Measurements from ENCODE around the gene SLC25A51. TPM values are rescaled to one million over a fixed set of nuclear protein-coding genes. Genes with fewer than 3 reads are reported as not detected.

SLC25A51 gene
- total and polyA plus RNA-seq, 4 donors = 3.8 to 24.4 (median 9.1) TPM

- 78% methylated on average over 14 of the region's 14 CpGs for WGBS
- no peak overlapping the region for H3K4me3 ChIP-seq (ENCODE audit: low read depth in 1 of 3, low read length in 3 of 3)
- no peak overlapping the region for H3K27ac ChIP-seq (ENCODE audit: low read depth in 1 of 2, low read length in 2 of 2)
- peaks cover 0 to 12% (median 7%) of the 10 kb centered on the region in 4 donors for H3K36me3 ChIP-seq (ENCODE audit: control insufficient read depth in 4 of 4, insufficient read depth in 3 of 4, low read depth in 1 of 4, low read length in 3 of 4)
- DNase-seq (ENCODE audit: low spot score) = no peak
- no peak for TF ChIP-seq HNF4G (IDR thresholded peaks at IDR 0.05)
- no peak for TF ChIP-seq NR2F2 (IDR thresholded peaks at IDR 0.05)
- H3K9ac ChIP-seq (ENCODE audit: low read depth in 1 of 2, low read length in 2 of 2) = no peak overlapping the region
- H3K4me1 ChIP-seq (ENCODE audit: control insufficient read depth in 4 of 4, insufficient read depth in 4 of 4, low read length in 3 of 4) = peaks cover 0 to 6% (median 2%) of the 10 kb centered on the region in 4 donors
- no peaks in the 10 kb centered on the region for H3K9me3 ChIP-seq (ENCODE audit: control insufficient read depth in 4 of 4, low read length in 3 of 4)
- no peaks in the 10 kb centered on the region for H3K27me3 ChIP-seq (ENCODE audit: control insufficient read depth in 4 of 4, insufficient read depth in 4 of 4, low read length in 3 of 4)
These were observed 12.1 kb upstream of the SLC25A51 start for GRCh38 chr9:37915911-37916470.

GRCh38 chr9:37914701-37915358 lies 10.9 kb upstream of the SLC25A51 start:
- no peaks in the 10 kb centered on the region for H3K27me3 ChIP-seq (ENCODE audit: control insufficient read depth in 4 of 4, insufficient read depth in 4 of 4, low read length in 3 of 4)
- H3K36me3 ChIP-seq (ENCODE audit: control insufficient read depth in 4 of 4, insufficient read depth in 3 of 4, low read depth in 1 of 4, low read length in 3 of 4) = peaks cover 0 to 10% (median 7%) of the 10 kb centered on the region in 4 donors
- TF ChIP-seq REST (IDR thresholded peaks at IDR 0.05) = no peak
- no peak for TF ChIP-seq TAF1 (conservative IDR thresholded peaks at IDR 0.05)
- no peak for TF ChIP-seq NR2F2 (IDR thresholded peaks at IDR 0.05)
- no peak for TF ChIP-seq MAX (IDR thresholded peaks at IDR 0.05)
- no peak for TF ChIP-seq RAD21 (IDR thresholded peaks at IDR 0.05)
- no peak for TF ChIP-seq HNF4A (conservative IDR thresholded peaks at IDR 0.05)
- no peak for TF ChIP-seq GABPA (IDR thresholded peaks at IDR 0.05 in 1 of 2, conservative IDR thresholded peaks at IDR 0.05 in 1 of 2)
- no peak for TF ChIP-seq HNF4G (IDR thresholded peaks at IDR 0.05)
- TF ChIP-seq ATF3 (IDR thresholded peaks at IDR 0.05) = no peak
- no peak for TF ChIP-seq FOXA1 (IDR thresholded peaks at IDR 0.05)
- no peak for TF ChIP-seq JUND (IDR thresholded peaks at IDR 0.05)
- TF ChIP-seq CTCF (IDR thresholded peaks at IDR 0.05; ENCODE audit: low read depth, low read length, missing input control) = no peak
- no peak for TF ChIP-seq FOXA2 (IDR thresholded peaks at IDR 0.05)
- TF ChIP-seq SP1 (IDR thresholded peaks at IDR 0.05) = no peak
- no peak for TF ChIP-seq YY1 (IDR thresholded peaks at IDR 0.05)
- TF ChIP-seq ZBTB33 (IDR thresholded peaks at IDR 0.05) = no peak
- TF ChIP-seq RXRA (IDR thresholded peaks at IDR 0.05) = no peak
- no peak for TF ChIP-seq EGR1 (IDR thresholded peaks at IDR 0.05; ENCODE audit: low read depth in 2 of 2)
- no peaks in the 10 kb centered on the region for H3K9me3 ChIP-seq (ENCODE audit: control insufficient read depth in 4 of 4, low read length in 3 of 4)
- no peak overlapping the region for H3K9ac ChIP-seq (ENCODE audit: low read depth in 1 of 2, low read length in 2 of 2)
- H3K4me3 ChIP-seq (ENCODE audit: low read depth in 1 of 3, low read length in 3 of 3) = no peak overlapping the region
- peak overlapping the region in 1 of 2 donors; percentile 12 for H3K27ac ChIP-seq (ENCODE audit: low read depth in 1 of 2, low read length in 2 of 2)
- no peak for DNase-seq (ENCODE audit: low spot score)
- 83% methylated on average over 11 of the region's 11 CpGs for WGBS
- H3K4me1 ChIP-seq (ENCODE audit: control insufficient read depth in 4 of 4, insufficient read depth in 4 of 4, low read length in 3 of 4) = peaks cover 0 to 6% (median 2%) of the 10 kb centered on the region in 4 donors
